ENCODE results near the gene PLOD1. TPM values are rescaled to one million over a fixed set of nuclear protein-coding genes. Genes with fewer than 3 reads are reported as not detected.

The PLOD1 gene
- total and polyA plus RNA-seq, 10 of the 15 experiments (the other 5 are each of a cell fraction or from before 2014, with no cell fraction given): 10.6 to 42.6 (median 29.3) TPM

DNA sequence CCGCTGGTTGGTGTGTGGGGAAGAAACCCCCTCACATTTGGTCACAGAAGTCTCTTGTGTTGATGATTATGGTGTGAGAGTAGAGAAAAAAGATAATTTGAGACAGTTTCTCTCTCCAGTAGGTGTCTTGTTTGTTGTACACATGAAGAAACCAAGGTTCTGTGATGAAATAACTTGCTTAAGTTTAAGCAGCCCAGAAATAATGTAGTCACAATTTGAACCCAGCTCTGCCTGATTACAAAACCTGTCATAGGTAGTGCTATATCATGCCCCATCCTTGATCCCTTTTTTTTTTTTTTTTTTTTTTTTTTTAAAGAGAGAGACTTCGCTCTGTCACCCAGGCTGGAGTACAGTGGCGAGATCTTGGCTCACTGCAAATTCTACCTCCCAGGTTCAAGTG lies 50.7 kb downstream of the PLOD1 start (continued):
- TF ChIP-seq ETV6 (conservative IDR thresholded peaks at IDR 0.05 in 1 of 2, IDR thresholded peaks at IDR 0.05 in 1 of 2; ENCODE audit: borderline replicate concordance in 1 of 2, low read depth in 1 of 2) (no peak), JUND (IDR thresholded peaks at IDR 0.05; ENCODE audit: low read depth, low read length) (no peak), TARDBP (IDR thresholded peaks at IDR 0.05; ENCODE audit: borderline replicate concordance) (no peak)

DNA sequence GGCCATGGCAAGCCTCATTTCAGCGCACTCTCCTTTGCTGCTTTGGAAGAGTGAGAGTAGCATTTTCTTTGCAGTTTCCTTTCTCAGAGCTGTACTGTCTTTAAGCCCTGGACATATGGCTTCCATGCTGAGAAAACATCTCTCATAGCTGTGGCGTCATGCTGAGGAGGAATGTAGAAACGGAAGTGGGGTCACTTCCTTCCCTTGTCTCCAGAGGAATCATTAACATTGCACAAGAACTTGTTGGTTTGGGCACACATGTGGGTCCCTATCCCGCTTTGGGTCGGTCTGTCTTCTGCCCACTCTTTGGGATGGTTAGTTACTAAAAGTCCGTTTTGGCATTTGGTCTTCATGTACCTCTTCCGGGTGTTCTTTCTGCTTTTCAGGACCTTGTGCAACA lies 51.3 kb downstream of the PLOD1 start:
- Histone ChIP-seq H3K36me3 (ENCODE audit: control insufficient read depth in 2 of 2, insufficient read depth in 2 of 2, low read length in 1 of 2) (peaks cover 15 to 28% of the 10 kb centered on the region in 2 experiments), H3K4me3 (no peak overlapping the region), H3K27me3 (replicated peaks in 1 of 2; ENCODE audit: control insufficient read depth in 2 of 2, insufficient read depth in 2 of 2, low read length in 1 of 2) (no peaks in the 10 kb centered on the region), H3K4me2 (ENCODE audit: control insufficient read depth, insufficient read depth) (no peak overlapping the region), H3K79me2 (ENCODE audit: control insufficient read depth, insufficient read depth, low read length) (peaks cover 21% of the 10 kb centered on the region), H3K4me1 (ENCODE audit: control insufficient read depth, insufficient read depth, low read length) (peaks cover 15% of the 10 kb centered on the region), H3K27ac (ENCODE audit: control insufficient read depth, insufficient read depth) (no peak overlapping the region), H2AFZ (ENCODE audit: control insufficient read depth, low read depth, low read length) (no peak overlapping the region), H3K9me3 (replicated peaks; ENCODE audit: control insufficient read depth, insufficient read depth, low read length) (no peaks in the 10 kb centered on the region), H3K9ac (ENCODE audit: control insufficient read depth, insufficient read depth, low read length) (no peak overlapping the region), H4K20me1 (ENCODE audit: control insufficient read depth, insufficient read depth) (no peaks in the 10 kb centered on the region)
- ChIA-PET RAD21 (ENCODE audit: unreplicated experiment) (no interaction called here), SMC1A (ENCODE audit: uncharacterized antibody, unreplicated experiment) (interaction anchor here (0.7 to 1.1 kb wide), 2 partner anchors 130 to 139 kb away, joined by 3 read pairs; no protein-coding TSS in a partner anchor), POLR2A (interaction anchor here (0.6 to 0.7 kb wide), 2 partner anchors 11 to 1487 kb away, joined by 3 to 5 read pairs; no protein-coding TSS in a partner anchor), CTCF (interaction anchor here (1.4 kb wide), 1 partner anchor 78 kb away, joined by 3 read pairs; no protein-coding TSS in a partner anchor)
- ATAC-seq (no peak), DNase-seq (ENCODE audit: low read depth, low spot score) (no peak), FAIRE-seq (no peak)
- WGBS (ENCODE audit: insufficient coverage, insufficient replicate concordance, low lambda C conversion rate, missing lambda C conversion rate): 60% methylated on average over 7 of the region's 7 CpGs
- intact Hi-C loops (cut with micrococcal nuclease; ENCODE audit: unreplicated experiment): loop anchor here (10.0 kb wide), 1 partner anchor 219 kb away; no protein-coding TSS in a partner anchor
- no TSS peak for BruUV-seq (replicated peaks)
- in situ Hi-C loops (cut with MboI): no loop called here
- TF ChIP-seq BRCA1 (IDR thresholded peaks at IDR 0.05; ENCODE audit: low read depth, low read length) (no peak), POLR2AphosphoS5 (IDR thresholded peaks at IDR 0.05; ENCODE audit: low read length) (no peak), CBX3 (IDR thresholded peaks at IDR 0.05; ENCODE audit: borderline replicate concordance, low read depth) (no peak), TCF7 (IDR thresholded peaks at IDR 0.05; ENCODE audit: borderline replicate concordance) (no peak), SP1 (IDR thresholded peaks at IDR 0.05; ENCODE audit: low read depth, low read length) (no peak), KDM1A (IDR thresholded peaks at IDR 0.05; ENCODE audit: borderline replicate concordance) (no peak), SREBF1 (IDR thresholded peaks at IDR 0.05; ENCODE audit: low read length) (no peak)
- TF ChIP-seq, protein P1, sequence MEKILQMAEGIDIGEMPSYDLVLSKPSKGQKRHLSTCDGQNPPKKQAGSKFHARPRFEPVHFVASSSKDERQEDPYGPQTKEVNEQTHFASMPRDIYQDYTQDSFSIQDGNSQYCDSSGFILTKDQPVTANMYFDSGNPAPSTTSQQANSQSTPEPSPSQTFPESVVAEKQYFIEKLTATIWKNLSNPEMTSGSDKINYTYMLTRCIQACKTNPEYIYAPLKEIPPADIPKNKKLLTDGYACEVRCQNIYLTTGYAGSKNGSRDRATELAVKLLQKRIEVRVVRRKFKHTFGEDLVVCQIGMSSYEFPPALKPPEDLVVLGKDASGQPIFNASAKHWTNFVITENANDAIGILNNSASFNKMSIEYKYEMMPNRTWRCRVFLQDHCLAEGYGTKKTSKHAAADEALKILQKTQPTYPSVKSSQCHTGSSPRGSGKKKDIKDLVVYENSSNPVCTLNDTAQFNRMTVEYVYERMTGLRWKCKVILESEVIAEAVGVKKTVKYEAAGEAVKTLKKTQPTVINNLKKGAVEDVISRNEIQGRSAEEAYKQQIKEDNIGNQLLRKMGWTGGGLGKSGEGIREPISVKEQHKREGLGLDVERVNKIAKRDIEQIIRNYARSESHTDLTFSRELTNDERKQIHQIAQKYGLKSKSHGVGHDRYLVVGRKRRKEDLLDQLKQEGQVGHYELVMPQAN (conservative IDR thresholded peaks at IDR 0.05): no peak

Data from GM12878 (cell line).